GM10266 (cell line): ENCODE results near the gene TAL2.

Experiments
- DNase-seq: peaks from one replicate; pipeline ENCODE4 v3.0.0; 2012; ENCODE audit errors: extremely low spot score
- TF ChIP-seq, protein P1 (sequence below): IDR thresholded peaks from 2 replicates; pipeline ENCODE4 v1.5.1; 2012; ENCODE audit warnings: mild to moderate bottlenecking, low read depth; ENCODE audit not compliant: control insufficient read depth, insufficient read depth; ENCODE audit errors: missing control alignments

The TAL2 gene

DNA sequence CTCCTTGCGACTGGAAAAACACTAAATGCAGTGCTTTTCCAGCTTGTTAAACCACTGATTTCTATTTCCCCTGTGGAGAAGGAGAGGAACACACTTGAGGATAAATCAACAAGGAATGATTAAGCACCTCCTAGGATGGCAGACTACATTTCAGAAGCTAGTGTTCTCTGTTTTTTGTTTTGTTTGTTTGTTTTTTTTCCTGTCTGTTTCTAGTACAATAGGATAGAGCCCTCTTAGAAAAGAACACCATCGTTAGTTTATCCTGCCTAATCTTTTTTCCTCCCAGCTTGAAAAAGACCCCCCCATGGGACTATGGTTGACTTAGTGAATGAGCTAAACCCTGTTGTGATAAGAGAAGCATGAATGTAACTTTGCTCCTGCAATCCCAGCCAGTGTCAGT, 3.9 kb upstream of the TAL2 start:
- DNase-seq = no peak
- TF ChIP-seq, protein P1, sequence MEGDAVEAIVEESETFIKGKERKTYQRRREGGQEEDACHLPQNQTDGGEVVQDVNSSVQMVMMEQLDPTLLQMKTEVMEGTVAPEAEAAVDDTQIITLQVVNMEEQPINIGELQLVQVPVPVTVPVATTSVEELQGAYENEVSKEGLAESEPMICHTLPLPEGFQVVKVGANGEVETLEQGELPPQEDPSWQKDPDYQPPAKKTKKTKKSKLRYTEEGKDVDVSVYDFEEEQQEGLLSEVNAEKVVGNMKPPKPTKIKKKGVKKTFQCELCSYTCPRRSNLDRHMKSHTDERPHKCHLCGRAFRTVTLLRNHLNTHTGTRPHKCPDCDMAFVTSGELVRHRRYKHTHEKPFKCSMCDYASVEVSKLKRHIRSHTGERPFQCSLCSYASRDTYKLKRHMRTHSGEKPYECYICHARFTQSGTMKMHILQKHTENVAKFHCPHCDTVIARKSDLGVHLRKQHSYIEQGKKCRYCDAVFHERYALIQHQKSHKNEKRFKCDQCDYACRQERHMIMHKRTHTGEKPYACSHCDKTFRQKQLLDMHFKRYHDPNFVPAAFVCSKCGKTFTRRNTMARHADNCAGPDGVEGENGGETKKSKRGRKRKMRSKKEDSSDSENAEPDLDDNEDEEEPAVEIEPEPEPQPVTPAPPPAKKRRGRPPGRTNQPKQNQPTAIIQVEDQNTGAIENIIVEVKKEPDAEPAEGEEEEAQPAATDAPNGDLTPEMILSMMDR = no peak

DNA sequence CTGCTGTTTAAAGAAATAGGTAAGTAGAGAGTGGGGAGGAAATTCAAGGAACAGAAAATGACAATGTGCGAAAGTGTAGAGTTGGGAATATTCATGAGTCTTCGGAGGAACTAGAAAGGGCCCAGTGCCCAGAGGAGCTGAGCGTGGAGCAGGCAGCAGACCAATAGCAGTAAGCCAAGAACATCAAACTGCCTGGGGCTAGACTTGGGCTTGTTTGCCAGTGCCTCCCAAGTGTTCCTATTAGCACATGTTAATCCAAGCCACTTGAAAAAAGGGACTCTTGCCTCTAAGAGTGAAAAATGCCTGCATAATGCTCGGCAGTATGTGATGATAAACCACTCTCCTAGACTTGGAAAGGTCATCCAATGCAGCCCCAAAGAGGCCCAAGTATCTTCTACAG, 1.2 kb upstream of the TAL2 start:
- DNase-seq = no peak
- TF ChIP-seq, protein P1 = no peak

DNA sequence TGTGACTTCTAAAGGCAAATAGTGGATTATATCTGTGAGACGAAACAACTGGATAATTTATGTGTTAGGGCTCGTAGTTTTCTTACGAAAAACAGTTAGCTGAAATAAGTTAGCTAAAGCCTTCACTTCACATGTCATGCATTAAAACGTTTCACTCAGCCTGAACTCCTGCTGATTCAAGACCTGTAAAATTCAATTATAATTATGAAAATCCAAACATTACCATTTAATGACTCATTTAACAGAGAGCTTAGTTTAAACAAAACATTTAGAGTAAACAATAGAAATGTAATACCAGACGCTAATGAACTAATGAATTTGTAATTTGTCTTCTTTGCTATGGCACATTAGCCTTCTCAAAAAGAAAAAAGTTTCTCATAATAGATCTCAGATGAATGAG, 1.7 kb downstream of the TAL2 start:
- DNase-seq = no peak
- TF ChIP-seq, protein P1 = no peak

DNA sequence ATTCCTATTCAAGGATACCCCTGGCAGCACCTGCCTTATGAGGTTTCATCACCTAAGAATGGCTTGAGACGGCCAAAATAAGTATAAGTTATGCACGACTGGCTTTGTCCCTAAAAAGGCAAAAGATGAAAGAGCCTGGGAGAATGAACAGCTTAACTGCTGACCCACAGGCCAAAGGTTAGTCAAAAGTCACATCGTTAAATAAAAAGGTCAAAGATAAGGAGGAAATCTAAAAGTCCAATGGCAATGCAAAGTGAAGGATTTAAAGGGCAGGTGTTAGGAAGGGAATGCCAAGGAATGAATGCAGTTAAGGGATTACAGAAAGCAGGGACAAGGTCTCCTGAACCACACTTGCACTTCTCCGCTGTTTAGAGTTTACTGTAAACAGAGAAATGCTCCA, 5.6 kb downstream of the TAL2 start:
- no peak for DNase-seq
- TF ChIP-seq, protein P1 = no peak

DNA sequence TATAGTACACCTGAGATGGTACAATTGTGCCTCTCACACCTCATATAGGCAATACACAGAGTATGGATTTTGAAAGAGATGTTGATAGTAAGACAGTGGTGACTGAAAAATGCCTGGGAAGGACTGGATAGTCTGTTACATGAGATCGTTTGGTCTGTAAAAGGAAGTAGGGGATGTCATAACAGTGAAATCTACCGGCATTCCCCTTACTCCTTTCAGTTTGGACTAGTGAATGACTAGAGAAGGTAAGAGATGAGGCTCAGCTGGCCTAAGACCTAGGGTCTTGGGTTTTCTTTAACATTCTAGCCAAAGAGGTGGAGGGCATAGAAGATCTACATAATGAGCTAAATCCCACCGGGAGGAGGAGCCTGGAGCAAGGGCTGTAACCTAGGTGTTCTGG, 8.1 kb downstream of the TAL2 start:
- no peak for DNase-seq
- TF ChIP-seq, protein P1 = no peak

DNA sequence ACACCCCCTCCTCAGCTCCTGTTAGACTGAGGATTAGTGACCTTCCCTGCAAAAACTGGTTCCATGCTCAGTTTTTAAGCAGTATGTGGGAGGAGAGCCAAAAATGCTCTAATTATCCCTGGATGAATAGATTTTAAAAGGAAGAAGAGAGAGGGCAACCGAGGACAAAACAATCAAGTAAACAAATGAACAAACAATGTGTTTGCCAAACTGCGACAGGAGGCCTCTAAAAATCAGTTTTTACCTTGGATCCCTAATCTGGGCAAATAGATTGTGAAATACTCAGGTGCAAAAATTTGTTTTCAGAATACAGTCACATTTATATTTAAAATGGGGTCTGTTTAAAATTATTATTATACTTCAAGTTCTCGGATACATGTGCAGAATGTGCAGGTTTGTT, 8.5 kb downstream of the TAL2 start:
- no peak for DNase-seq
- TF ChIP-seq, protein P1 = no peak

DNA sequence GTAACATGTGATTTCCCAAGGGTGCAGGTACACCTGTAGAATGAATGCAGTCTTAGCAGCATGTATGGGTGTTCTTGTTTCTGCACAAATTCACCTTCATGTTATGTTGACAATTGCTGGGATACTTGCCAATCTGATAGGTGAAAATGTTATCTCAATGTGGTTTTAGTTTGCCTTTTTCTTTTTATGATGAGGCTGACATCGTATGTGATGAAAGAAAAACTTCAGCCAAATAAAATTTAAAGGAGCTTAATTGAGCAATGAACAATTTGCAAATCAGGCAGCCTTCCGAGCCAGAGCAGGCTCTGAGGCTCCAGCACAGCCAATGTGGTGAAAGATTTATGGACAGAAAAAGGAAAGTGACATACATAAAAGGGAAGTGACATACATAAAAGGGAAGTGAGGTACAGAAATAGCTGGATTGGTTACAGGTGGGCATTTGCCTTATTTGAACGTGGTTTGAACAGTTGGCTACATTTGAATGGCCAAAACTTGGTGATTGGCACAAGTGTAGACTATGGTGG, 10.5 kb downstream of the TAL2 start:
- TF ChIP-seq, protein P1 = no peak
- DNase-seq = no peak
